Kasumi-1 (cell line): ENCODE results near the gene NEK1.

Experiments
- DNase-seq, 2 experiments: peaks; one replicate each; lab custom pipeline; 2025; lab: John Stamatoyannopoulos, UW

The NEK1 gene

GRCh38 chr4:169367826-169368225, 244.6 kb downstream of the NEK1 start:
- DNase-seq, result peak in 1 of 2 experiments; percentile 6

- no peak for DNase-seq
Measured at GRCh38 chr4:169366821-169367220, 245.6 kb downstream of the NEK1 start.

- DNase-seq, result peak; percentile 23 to 31
Measured at GRCh38 chr4:169362607-169363006, 249.8 kb downstream of the NEK1 start.

- no peak for DNase-seq
Measured at GRCh38 chr4:169361756-169362155, 250.6 kb downstream of the NEK1 start.

GRCh38 chr4:169359961-169360360, 252.4 kb downstream of the NEK1 start:
- no peak for DNase-seq

GRCh38 chr4:169352360-169352759, 260.0 kb downstream of the NEK1 start:
- no peak for DNase-seq

- no peak for DNase-seq
Measured at GRCh38 chr4:169351872-169352271, 260.5 kb downstream of the NEK1 start.

- DNase-seq, result no peak
Measured at GRCh38 chr4:169348541-169348940, 263.8 kb downstream of the NEK1 start.

GRCh38 chr4:169346840-169347239, 265.5 kb downstream of the NEK1 start:
- DNase-seq, result no peak

- DNase-seq, result no peak
Measured at GRCh38 chr4:169345316-169345721, 267.1 kb downstream of the NEK1 start.
